ENCODE data around the gene TBCD. TPM values are rescaled to one million over a fixed set of nuclear protein-coding genes. Genes with fewer than 3 reads are reported as not detected.

Gene TBCD
- 39.8 TPM for polyA plus RNA-seq (2013, experiment 1 of 2; ENCODE audit: insufficient read length)
- polyA plus RNA-seq (2013, experiment 2 of 2; ENCODE audit: insufficient read length) = 38.5 TPM

DNA sequence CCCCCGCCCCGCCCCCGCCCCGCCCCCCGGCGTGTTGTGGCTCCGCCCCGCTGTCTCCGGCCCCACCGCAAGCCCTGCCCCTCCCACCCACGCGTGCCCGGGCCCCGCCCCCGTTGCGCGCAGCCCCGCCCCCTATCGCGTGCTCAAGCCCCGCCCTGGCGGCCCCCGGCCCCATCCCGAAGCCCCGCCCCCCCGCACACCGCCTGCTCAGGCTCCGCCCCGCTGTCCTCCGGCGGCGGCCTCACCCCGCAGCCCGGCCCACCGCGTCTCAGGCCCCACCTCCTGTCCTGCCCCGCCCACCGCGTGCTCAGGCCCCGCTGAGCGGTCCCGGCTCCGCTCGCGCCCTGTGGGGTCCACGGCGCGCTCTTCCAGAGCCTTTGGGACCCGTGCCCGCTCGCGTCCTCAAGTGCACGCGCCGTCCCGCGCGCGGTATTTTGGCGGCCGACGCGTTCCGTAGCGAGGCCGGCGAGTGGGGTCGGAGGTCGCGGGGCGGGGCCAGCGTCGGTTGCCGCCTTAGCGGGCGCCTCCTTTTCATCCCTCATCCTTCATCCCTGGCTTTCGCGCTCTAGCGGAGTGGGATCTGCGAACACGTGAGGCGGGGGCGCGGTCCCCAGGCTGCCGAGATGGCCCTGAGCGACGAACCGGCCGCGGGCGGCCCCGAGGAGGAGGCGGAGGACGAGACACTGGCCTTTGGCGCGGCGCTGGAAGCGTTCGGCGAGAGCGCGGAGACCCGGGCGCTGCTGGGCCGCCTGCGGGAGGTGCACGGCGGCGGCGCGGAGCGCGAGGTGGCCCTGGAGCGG, at the start of gene TBCD:
TBCD (plus strand) TSS at position 495 of the 800 bp plus-strand sequence; CDS start at position 624, 129 bp downstream.
- peak; percentile 92 for DNase-seq

GRCh38 chr17:82702231-82702927, 49.5 kb upstream of the TBCD start:
- peak; percentile 57 for DNase-seq

- no peak for DNase-seq
These were observed 48.7 kb upstream of the TBCD start for GRCh38 chr17:82703036-82703745.

- no peak for DNase-seq
These were observed 47.7 kb upstream of the TBCD start for GRCh38 chr17:82703935-82704865.

- DNase-seq = no peak
These were observed 47.0 kb upstream of the TBCD start for GRCh38 chr17:82704886-82705285.

GRCh38 chr17:82705756-82706155, 46.1 kb upstream of the TBCD start:
- DNase-seq = no peak

DNA sequence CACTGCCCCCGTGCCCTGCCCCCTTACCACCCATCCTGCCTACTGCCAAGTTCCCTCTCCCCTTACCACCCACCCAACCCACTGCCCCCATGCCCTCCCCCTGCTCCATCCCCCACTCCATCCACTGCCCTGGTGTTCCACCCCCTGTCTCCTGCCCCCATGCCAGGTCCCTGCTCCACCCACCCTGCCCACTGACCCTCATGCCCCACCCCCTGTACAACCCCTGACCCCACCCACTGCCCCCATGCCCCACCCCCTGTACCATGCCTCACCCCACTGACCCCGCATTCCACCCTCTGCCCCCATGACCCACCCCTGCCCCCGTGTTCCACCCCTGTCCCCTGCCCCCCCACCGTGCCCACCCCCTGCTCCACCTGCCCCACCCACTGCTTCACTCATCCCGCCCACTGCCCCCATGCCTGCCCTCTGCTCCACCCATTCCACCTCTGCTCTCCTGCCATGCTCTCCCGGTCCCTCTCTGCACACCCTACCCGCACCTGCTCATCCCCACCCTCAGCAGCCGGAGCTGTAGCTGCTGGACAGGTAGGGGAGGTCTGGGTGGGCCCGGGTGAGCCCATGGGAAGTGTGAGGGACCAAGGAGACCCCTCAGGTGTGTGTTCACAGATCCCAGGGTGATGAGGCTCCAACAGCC, 42.7 kb upstream of the TBCD start:
- no peak for DNase-seq

- DNase-seq = no peak
These were observed 42.0 kb upstream of the TBCD start for GRCh38 chr17:82709676-82710498.

GRCh38 chr17:82710499-82711232, 41.2 kb upstream of the TBCD start:
- no peak for DNase-seq

GRCh38 chr17:82713071-82713723, 38.7 kb upstream of the TBCD start:
- DNase-seq = no peak

DNA sequence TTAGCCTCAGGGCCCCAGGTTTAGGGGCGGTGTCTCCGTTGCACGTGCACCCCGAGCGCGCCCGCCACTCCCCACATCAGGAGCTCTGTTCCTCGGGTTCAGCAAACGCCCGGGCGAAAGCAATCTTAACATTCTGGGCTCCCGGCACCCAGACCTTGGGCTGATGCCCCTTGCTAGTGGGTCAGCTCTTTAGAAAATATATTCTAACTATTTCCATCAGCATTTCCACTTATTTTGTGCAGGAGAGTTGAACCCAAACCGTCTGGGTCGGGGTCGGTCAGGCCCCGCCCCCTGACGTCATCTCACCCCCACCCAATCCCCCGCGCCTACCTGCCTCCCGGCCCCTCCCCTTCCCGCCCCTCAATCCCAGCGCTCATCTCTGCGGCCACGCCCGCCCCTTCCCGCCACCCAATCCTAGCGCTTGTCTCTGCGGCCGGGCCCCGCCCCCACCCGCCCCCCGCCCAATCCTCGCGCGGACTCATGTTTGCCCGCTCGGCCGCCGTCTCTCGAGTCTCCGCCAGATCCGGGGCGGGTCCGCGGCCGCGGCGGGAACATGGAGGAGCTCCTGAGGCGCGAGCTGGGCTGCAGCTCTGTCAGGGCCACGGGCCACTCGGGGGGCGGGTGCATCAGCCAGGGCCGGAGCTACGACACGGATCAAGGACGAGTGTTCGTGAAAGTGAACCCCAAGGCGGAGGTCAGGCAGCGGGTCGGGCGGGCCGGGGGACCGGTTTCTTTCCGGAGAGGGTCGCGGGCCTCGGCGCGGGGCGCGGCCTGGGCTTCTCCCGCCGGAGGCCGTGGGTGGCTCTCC, 35.5 kb upstream of the TBCD start, which contains the start of gene FN3KRP:
FN3KRP (plus strand) TSS at position 504 of the 808 bp plus-strand sequence; CDS start at position 554, 50 bp downstream.
- DNase-seq = peak; percentile 93

- no peak for DNase-seq
These were observed 32.7 kb upstream of the TBCD start for GRCh38 chr17:82718986-82719685.

DNA sequence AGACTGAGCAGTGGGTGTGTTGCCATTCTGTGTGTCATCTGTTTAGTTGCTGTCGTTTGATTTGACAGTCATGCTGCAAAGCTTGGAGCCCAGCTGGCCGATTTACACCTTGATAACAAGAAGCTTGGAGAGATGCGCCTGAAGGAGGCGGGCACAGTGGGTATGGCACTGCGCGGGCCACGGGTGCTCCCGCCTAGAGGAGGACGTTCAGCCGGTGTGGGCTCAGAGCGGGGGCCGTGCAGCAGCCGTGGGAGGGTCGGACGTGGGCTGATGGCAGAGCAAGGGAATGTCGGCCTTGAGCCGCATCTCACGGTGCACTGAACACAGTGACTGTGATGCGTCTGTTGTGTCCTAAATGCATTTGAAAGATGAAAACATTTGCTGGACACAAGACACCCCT, 31.7 kb upstream of the TBCD start:
- DNase-seq = no peak

GRCh38 chr17:82722341-82723013, 29.4 kb upstream of the TBCD start:
- DNase-seq = no peak

DNA sequence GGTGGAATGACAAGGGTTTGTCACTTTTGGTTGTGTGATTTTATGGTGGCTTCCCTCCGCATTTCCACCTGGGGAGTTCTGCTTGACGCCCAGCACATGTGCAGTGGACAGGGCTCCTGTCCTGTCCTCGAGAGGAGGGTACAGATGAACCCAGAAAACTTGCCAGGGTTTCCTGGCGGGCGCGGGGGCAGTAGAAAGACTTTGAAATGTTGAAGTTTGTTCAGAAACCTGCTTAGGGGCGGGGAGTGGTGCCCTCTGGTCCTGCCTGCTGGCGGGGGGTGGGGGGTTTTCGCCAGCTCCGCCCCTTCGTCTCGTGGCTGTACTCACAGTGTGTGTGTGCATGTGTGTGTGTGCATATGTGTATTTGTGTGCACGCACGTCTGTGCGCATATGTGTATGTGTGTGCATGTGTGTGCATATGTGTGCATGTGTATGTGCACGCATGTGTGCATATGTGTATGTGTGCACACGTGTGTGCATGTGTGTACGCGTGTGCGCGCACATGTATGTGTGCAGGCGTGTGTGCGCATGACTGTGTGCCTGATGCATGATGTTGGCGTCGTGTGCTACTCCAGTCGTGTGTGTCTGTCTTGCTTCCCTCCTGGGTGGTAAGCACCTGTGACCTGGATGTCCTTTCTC, 28.6 kb upstream of the TBCD start:
- no peak for DNase-seq

DNA sequence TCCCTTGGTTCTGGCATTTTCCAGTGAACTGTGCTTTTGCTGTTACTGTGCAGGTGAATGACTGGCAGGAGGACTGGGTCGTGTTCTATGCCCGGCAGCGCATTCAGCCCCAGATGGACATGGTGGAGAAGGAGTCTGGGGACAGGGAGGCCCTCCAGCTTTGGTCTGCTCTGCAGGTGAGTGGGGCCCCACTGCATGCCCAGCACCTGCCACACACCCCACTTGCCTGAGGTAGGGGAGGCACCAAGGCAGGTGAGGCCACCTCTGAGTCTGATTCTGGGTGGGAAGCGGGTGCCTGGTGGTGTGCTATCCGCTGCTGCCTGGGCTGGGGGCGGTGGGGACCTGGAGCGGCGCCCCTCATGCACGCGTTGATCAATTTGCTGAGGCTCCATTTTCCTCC, 25.4 kb upstream of the TBCD start:
- no peak for DNase-seq
